A673 (cell line): ENCODE measurements around the gene ARMH3.

Experiments used
- CTCF ChIP-seq: fragments of 300-800, 200-600 bp; sonication (generic); conservative IDR thresholded peaks from 2 replicates; pipeline ENCODE4 v1.5.1; 2017; ENCODE audit warnings: low read depth, mild to moderate bottlenecking, antibody characterized with exemption, low read length, moderate library complexity, mixed read lengths
- EZH2 ChIP-seq: fragments of 200-600 bp; sonication (generic); IDR thresholded peaks from 2 replicates; pipeline ENCODE4 v1.6.1; 2017; ENCODE audit warnings: borderline replicate concordance, low read depth, mild to moderate bottlenecking, mixed read lengths, antibody characterized with exemption, low read length; ENCODE audit not compliant: poor library complexity, severe bottlenecking

- TF ChIP-seq CTCF (no peak), EZH2 (no peak)
Observed at GRCh38 chr10:101892782-101893391, 163.1 kb downstream of the ARMH3 start.
